ENCODE data around the gene OSBPL1A.

Gene OSBPL1A

GRCh38 chr18:24267878-24268277, 129.7 kb downstream of the OSBPL1A start:
- DNase-seq (ENCODE audit: low read depth) = no peak

GRCh38 chr18:24266131-24266530, 131.5 kb downstream of the OSBPL1A start:
- DNase-seq (ENCODE audit: low read depth) = no peak

- no peak for DNase-seq (ENCODE audit: low read depth)
Measured at GRCh38 chr18:24265502-24266064, 132.0 kb downstream of the OSBPL1A start.

DNA sequence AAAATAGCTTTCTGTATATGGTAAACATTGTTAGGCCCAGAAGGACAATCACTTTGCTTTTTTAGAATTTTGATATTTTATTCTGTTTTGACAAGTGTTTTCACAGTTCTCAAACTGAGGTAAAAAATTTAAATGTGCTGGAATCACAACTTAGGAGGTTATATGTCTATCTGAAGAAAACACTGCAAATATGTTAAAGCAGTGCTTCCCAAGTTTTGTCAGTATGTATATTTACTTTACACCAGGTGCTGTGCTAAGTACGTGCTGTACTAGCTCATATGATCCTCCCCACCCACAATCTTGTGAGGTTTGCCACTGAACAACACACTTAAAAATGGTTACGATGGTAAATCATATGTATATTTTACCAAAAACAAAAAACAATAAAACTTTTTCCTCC, 134.6 kb downstream of the OSBPL1A start:
- DNase-seq (ENCODE audit: low read depth) = no peak

GRCh38 chr18:24262087-24262486, 135.5 kb downstream of the OSBPL1A start:
- DNase-seq (ENCODE audit: low read depth) = no peak

DNA sequence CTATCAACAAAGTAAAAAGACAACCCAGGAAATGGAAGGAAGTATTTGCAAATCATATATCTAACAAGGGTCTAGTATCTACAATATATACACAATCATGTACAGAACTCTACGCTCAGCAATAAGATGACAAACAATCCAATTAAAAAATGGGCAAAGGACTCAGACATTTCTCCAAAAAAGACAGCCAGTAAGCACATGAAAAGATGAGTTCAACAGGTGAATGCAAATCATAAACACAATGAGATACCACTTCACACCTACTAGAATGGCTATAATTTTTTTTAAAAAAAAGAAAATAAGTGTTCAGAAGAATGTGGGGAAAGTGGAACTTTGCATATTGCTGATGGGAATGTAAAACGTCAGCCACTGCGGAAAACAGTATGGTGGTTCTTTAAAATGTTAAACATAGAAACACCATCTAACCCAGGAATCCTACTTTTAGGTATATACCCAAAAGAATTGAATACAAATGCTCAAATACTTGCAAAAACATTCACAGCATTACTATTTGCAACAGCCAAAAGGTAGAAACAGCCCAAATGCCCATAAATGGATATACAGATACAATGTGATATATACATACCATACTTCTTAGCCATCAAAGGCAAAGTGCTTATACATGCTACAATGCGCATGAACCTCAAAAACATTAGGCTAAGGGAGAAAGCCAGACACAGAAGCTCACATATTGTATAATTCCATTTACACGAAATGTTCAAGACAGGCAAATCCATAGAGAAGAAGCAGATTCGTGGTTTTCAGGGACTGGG, 137.6 kb downstream of the OSBPL1A start:
- DNase-seq (ENCODE audit: low read depth) = no peak

- no peak for DNase-seq (ENCODE audit: low read depth)
Measured at GRCh38 chr18:24254071-24254470, 143.6 kb downstream of the OSBPL1A start.

DNA sequence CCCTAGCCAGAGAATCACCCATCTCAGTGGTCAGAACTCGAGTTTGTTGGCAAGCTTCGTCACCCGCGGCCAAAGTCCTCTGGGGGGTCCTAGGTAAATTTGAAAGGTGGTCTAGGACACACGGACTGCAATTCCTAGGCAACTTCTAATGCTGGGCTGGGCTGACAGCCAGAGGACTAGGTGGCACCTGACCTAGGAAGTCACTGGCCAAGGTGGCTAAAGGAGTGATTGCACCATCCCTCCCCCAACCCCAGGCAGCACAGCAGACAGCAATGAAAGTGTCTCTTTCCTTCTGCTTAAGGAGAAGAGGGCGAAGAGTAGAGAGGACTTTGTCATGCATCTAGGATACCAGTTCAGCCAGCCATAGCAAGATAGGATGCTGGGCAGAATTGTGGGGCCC, 147.9 kb downstream of the OSBPL1A start:
- DNase-seq (ENCODE audit: low read depth) = no peak

- no peak for DNase-seq (ENCODE audit: low read depth)
Measured at GRCh38 chr18:24248359-24248758, 149.3 kb downstream of the OSBPL1A start.

DNA sequence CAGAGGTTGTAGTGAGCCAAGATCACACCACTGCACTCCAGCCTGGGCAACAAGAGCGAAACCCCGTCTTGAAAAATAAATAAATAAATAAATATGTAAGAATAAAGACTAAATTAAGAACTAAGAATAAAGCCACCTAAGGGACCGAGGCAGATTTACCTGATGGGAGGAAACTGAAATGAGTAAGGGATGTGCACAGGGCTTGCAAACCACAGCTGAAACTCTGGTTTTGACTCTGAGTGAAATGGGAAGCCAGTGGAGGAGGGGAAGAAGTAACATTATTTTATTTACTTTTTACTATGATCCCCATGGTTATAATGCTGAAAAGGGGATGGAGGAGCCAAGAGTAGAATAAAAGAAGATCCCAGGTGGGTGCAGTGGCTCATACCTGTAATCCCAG, 151.5 kb downstream of the OSBPL1A start:
- no peak for DNase-seq (ENCODE audit: low read depth)

GRCh38 chr18:24244698-24245097, 152.9 kb downstream of the OSBPL1A start:
- DNase-seq (ENCODE audit: low read depth) = no peak

GRCh38 chr18:24243677-24244076, 153.9 kb downstream of the OSBPL1A start:
- DNase-seq (ENCODE audit: low read depth) = no peak

- DNase-seq (ENCODE audit: low read depth) = no peak
Measured at GRCh38 chr18:24239341-24239740, 158.3 kb downstream of the OSBPL1A start.

DNA sequence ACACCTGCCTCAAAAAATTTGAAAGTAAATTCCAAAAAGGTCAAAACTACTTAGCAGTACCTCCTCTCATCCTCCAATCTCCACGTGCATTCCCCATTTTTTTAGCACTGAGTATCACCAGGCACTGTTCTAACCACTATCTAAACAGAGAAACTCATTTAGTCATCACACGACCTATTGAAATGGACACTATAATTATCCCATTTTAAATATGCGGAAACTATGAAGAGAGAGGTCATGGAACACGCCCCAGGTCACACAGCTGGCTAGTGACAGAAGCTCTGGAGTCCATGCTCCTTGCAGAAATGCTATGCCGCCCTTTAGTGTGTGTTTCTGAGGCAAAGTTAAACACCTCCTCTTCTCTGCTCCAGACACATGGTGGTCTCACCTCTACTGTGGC, 159.2 kb downstream of the OSBPL1A start:
- no peak for DNase-seq (ENCODE audit: low read depth)

GRCh38 chr18:24234850-24235418, 162.7 kb downstream of the OSBPL1A start:
- DNase-seq (ENCODE audit: low read depth) = no peak

- no peak for DNase-seq (ENCODE audit: low read depth)
Measured at GRCh38 chr18:24234330-24234729, 163.3 kb downstream of the OSBPL1A start.

GRCh38 chr18:24232800-24233199, 164.8 kb downstream of the OSBPL1A start:
- DNase-seq (ENCODE audit: low read depth) = no peak

DNA sequence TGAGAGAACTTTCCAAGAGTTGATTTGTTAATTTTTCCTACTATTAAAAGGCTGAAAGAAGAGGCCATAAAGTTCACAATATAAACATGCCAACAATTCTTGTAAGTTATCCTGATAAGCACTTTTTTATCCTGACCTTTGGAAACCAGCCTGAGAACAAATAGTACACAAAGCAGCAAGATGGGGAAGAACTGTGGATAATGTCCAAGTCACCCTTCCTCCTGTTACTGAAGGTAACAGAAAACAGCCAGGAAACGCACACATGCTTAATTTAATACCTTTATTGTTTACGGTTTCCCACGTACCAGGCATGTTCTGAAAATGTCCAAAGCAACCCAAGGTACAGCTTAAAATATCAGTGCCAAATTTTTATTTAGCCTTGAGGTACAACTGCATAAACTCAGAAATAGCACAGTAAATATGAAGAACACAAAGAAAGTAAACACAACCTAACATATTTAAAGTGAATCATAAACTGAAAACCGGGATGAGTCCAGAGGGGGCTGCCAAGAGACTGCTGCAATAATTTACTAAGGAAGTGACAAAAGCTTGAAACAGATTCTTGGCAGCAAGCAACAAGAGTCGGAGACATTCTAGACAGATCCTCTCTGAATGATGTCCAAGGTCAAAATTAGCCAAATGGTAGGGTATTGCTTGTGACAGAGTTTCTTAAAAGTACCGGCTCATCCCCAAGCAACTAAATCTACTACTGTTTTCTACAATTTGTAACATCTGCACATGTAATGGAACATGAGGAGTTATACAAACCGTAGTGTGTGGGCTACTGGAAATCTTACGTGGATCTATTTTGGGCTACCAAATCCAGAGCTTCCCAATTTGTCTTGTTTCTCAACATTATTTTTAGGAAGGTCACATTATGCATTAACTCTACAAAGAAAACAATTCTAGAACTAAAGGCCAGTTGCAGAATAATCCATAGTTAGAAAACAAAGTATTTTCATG, 165.6 kb downstream of the OSBPL1A start:
- no peak for DNase-seq (ENCODE audit: low read depth)

- DNase-seq (ENCODE audit: low read depth) = no peak
Measured at GRCh38 chr18:24230766-24231165, 166.9 kb downstream of the OSBPL1A start.

DNA sequence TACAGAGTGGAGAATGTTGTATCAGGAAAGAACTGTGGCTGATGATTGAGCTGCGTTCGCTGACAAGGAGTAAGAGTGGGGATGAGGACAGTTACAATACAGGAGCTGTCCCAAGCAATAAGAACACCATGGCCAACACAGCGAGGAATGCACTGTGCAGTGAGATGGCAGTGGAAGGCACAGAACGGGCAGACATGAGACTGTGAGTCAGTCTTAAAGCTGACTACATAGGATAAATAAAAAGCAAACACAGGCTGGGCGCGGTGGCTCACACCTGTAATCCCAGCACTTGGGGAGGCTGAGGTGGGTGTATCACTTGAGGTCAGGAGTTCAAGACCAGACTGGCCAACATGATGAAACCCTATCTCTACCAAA, 169.0 kb downstream of the OSBPL1A start:
- no peak for DNase-seq (ENCODE audit: low read depth)

DNA sequence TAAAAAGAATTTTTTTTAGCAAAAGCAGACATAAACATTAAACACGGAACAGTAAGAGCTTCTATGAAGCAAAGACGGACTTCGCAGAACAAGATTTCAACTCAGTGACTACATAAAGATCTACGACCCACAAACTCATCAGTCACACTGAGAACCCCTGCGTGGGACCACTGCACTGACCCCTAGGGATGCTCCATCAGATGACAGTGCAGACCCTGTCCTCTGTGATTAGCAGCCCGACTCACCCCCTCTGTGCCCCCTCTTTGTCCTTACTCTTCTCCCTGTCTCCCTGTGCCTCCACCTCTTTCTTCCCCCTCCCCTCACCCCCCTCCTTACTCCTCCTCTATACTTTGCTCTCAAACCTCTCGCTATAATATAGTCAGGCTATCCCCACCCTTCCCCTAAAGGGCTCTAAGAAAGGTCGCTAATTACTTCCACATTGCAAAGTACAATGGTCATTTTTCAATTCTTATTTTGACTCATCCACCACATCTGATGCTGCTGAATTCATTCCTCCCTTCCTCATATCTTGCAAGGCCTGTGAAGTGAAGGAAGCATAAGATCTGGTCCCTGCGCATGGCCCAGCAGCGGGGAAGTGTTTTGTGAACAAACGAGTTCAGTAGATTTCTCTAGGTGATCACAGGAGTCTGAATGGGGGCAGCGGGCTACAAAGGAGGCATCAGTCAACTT, 169.5 kb downstream of the OSBPL1A start:
- no peak for DNase-seq (ENCODE audit: low read depth)

DNA sequence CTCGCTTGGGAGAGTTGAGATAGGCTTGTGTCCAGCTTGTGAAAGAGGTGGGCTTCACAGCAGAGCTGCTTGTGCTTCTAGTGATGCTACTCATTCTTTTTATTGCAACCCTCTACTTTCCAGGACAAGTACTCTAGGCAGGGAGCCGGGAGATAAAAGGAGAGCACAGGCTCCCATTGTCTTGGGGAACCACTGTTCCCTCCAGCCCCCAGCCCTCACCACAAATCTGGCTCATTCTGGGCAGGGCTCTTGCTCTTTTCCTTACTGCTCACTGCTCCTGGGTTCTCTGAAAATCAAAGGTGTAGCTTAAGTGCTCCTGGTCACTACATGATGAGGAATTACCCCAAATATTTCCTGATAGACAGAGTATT, 177.3 kb downstream of the OSBPL1A start:
- DNase-seq (ENCODE audit: low read depth) = no peak
